ENCODE measurements around the gene SEC23IP. TPM values are rescaled to one million over a fixed set of nuclear protein-coding genes. Genes with fewer than 3 reads are reported as not detected.

SEC23IP gene
- total RNA-seq = 28.6 and 38.6 TPM in 2 replicates

GRCh38 chr10:119892188-119893065 lies at the start of gene SEC23IP:
Gene SEC23IP (plus strand): TSS chr10:119892730. CDS start chr10:119892783, 53 bp downstream.
- Histone ChIP-seq H3K79me2 (ENCODE audit: insufficient read depth, low read length) (peaks cover 50% of the 10 kb centered on the region), H3K4me2 (ENCODE audit: insufficient read depth, low read length) (peak within 1 kb of the TSS; percentile 99), H3K4me3 (ENCODE audit: insufficient read depth, low read length) (peak within 1 kb of the TSS; percentile 92), H3K27ac (ENCODE audit: low read depth, low read length) (peak within 1 kb of the TSS; percentile 89), H3K4me1 (ENCODE audit: insufficient read depth, low read length) (peaks cover 33% of the 10 kb centered on the region), H3K9me3 (ENCODE audit: low read depth, low read length) (no peaks in the 10 kb centered on the region), H3K36me3 (ENCODE audit: insufficient read depth, low read length) (no peaks in the 10 kb centered on the region), H2AFZ (ENCODE audit: low read length) (peak within 1 kb of the TSS; percentile 97), H4K20me1 (ENCODE audit: insufficient read depth, low read length) (peaks cover 36% of the 10 kb centered on the region), H3K27me3 (ENCODE audit: insufficient read depth, low read length) (no peaks in the 10 kb centered on the region)
- DNase-seq (ENCODE audit: insufficient read length, low spot score, missing footprints) = peak; percentile 94
- TF ChIP-seq CTCF (IDR thresholded peaks at IDR 0.05; ENCODE audit: extremely low read depth, low read depth, low read length) = no peak

DNA sequence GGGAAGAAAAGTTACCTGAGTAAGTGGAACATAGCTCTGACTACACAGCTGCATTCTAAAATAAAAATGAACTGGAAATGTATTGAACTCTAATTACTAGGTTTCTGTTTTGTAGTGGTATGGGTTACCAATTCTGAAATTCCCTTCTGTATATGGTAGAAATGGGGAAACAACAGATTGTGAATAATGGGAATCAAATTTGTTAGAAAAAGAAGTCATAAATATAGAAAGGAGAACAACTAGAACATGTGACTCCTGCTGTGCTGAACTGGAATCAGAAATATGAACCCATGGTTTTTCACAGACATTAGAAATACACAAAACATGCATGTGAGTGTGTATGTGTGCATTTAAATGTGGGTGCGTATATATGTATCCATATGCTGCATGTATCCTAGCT lies 46.9 kb upstream of the SEC23IP start:
- Histone ChIP-seq H4K20me1 (ENCODE audit: insufficient read depth, low read length) (no peaks in the 10 kb centered on the region), H2AFZ (ENCODE audit: low read length) (no peak overlapping the region), H3K4me1 (ENCODE audit: insufficient read depth, low read length) (peaks cover 15% of the 10 kb centered on the region), H3K79me2 (ENCODE audit: insufficient read depth, low read length) (no peaks in the 10 kb centered on the region), H3K4me3 (ENCODE audit: insufficient read depth, low read length) (no peak overlapping the region), H3K36me3 (ENCODE audit: insufficient read depth, low read length) (peaks cover 65% of the 10 kb centered on the region), H3K27ac (ENCODE audit: low read depth, low read length) (no peak overlapping the region), H3K9me3 (ENCODE audit: low read depth, low read length) (no peaks in the 10 kb centered on the region), H3K27me3 (ENCODE audit: insufficient read depth, low read length) (no peaks in the 10 kb centered on the region), H3K4me2 (ENCODE audit: insufficient read depth, low read length) (no peak overlapping the region)
- no peak for TF ChIP-seq CTCF (IDR thresholded peaks at IDR 0.05; ENCODE audit: extremely low read depth, low read depth, low read length)
- DNase-seq (ENCODE audit: insufficient read length, low spot score, missing footprints) = no peak

- Histone ChIP-seq H3K4me2 (ENCODE audit: insufficient read depth, low read length) (peak overlapping the region; percentile 49), H3K9me3 (ENCODE audit: low read depth, low read length) (no peaks in the 10 kb centered on the region), H4K20me1 (ENCODE audit: insufficient read depth, low read length) (no peaks in the 10 kb centered on the region), H3K27ac (ENCODE audit: low read depth, low read length) (no peak overlapping the region), H2AFZ (ENCODE audit: low read length) (no peak overlapping the region), H3K36me3 (ENCODE audit: insufficient read depth, low read length) (peaks cover 66% of the 10 kb centered on the region), H3K4me3 (ENCODE audit: insufficient read depth, low read length) (no peak overlapping the region), H3K79me2 (ENCODE audit: insufficient read depth, low read length) (no peaks in the 10 kb centered on the region), H3K27me3 (ENCODE audit: insufficient read depth, low read length) (no peaks in the 10 kb centered on the region), H3K4me1 (ENCODE audit: insufficient read depth, low read length) (peaks cover 15% of the 10 kb centered on the region)
- TF ChIP-seq CTCF (IDR thresholded peaks at IDR 0.05; ENCODE audit: extremely low read depth, low read depth, low read length) = no peak
- no peak for DNase-seq (ENCODE audit: insufficient read length, low spot score, missing footprints)
Observed at GRCh38 chr10:119849031-119849789, 43.3 kb upstream of the SEC23IP start.

DNA sequence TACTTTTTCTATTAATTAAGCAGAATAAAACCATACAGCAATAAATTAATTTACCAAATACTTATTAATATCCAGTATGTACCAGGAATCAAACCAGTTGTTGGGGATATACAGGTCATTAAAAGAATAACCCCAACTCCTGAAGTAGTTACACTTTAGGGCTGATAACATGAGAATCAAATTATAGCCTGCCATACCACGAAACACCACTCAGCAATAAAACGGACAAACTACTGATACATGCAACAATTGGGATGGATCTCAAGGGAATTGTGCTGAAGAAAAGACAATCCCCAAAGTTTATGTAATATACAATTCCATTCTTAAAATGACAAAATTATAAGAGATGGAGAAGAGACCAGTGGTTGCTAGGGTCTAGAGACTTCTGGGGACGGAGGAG lies 42.6 kb upstream of the SEC23IP start:
- no peak for TF ChIP-seq CTCF (IDR thresholded peaks at IDR 0.05; ENCODE audit: extremely low read depth, low read depth, low read length)
- no peak for DNase-seq (ENCODE audit: insufficient read length, low spot score, missing footprints)
- H2AFZ ChIP-seq (ENCODE audit: low read length) = no peak overlapping the region
- no peaks in the 10 kb centered on the region for H3K79me2 ChIP-seq (ENCODE audit: insufficient read depth, low read length)
- peak overlapping the region; percentile 49 for H3K4me2 ChIP-seq (ENCODE audit: insufficient read depth, low read length)
- peaks cover 15% of the 10 kb centered on the region for H3K4me1 ChIP-seq (ENCODE audit: insufficient read depth, low read length)
- H4K20me1 ChIP-seq (ENCODE audit: insufficient read depth, low read length) = no peaks in the 10 kb centered on the region
- no peaks in the 10 kb centered on the region for H3K9me3 ChIP-seq (ENCODE audit: low read depth, low read length)
- H3K27ac ChIP-seq (ENCODE audit: low read depth, low read length) = no peak overlapping the region
- H3K4me3 ChIP-seq (ENCODE audit: insufficient read depth, low read length) = no peak overlapping the region
- peaks cover 62% of the 10 kb centered on the region for H3K36me3 ChIP-seq (ENCODE audit: insufficient read depth, low read length)
- H3K27me3 ChIP-seq (ENCODE audit: insufficient read depth, low read length) = no peaks in the 10 kb centered on the region
